Astrocyte of the cerebellum (primary cell): ENCODE results near the gene PDHX.

Experiments used
- DNase-seq: peaks from one replicate; pipeline ENCODE4 v3.0.0-alpha.2; 2011; ENCODE audit warnings: low read depth
- H3K4me3 ChIP-seq: 2 replicates; pipeline ENCODE4 v1.5.1; 2011; ENCODE audit warnings: mild to moderate bottlenecking, low read depth, low read length, moderate library complexity
- in situ Hi-C: cut with HindIII; loops from 2 replicates; pipeline ENCODE4 v1.10.0; 2017; ENCODE audit warnings: low sequenced_read_pairs
- TF ChIP-seq, protein P1 (sequence below): IDR thresholded peaks from 2 replicates; pipeline ENCODE4 v1.5.1; 2012; ENCODE audit warnings: low read length, low read depth, moderate library complexity, mild to moderate bottlenecking; ENCODE audit errors: missing control alignments

The PDHX gene

DNA sequence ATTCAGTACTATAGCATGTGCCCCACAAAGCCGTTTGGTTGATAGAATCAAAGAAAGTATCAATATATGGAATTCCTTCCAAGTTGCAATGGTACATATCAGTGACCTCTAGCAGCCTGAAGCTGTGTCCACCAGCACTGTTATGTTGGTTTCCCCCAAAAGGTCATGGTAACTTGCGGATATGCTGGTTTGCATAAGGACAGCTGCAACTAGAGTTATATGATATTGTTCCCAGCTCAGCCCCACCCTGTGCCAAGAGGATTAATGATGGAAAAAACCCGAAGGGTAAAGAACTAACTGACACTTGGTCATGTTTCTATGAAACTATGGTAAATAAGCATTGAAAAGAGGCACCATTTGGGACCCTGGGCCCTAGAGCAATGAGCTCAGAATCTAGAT is 93.5 kb downstream of the PDHX start:
- no peak overlapping the region for H3K4me3 ChIP-seq
- TF ChIP-seq, protein P1, sequence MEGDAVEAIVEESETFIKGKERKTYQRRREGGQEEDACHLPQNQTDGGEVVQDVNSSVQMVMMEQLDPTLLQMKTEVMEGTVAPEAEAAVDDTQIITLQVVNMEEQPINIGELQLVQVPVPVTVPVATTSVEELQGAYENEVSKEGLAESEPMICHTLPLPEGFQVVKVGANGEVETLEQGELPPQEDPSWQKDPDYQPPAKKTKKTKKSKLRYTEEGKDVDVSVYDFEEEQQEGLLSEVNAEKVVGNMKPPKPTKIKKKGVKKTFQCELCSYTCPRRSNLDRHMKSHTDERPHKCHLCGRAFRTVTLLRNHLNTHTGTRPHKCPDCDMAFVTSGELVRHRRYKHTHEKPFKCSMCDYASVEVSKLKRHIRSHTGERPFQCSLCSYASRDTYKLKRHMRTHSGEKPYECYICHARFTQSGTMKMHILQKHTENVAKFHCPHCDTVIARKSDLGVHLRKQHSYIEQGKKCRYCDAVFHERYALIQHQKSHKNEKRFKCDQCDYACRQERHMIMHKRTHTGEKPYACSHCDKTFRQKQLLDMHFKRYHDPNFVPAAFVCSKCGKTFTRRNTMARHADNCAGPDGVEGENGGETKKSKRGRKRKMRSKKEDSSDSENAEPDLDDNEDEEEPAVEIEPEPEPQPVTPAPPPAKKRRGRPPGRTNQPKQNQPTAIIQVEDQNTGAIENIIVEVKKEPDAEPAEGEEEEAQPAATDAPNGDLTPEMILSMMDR, result no peak
- in situ Hi-C loops, result loop anchor here (5.0 kb wide), 1 partner anchor 42 kb away; no protein-coding TSS in a partner anchor
- no peak for DNase-seq

DNA sequence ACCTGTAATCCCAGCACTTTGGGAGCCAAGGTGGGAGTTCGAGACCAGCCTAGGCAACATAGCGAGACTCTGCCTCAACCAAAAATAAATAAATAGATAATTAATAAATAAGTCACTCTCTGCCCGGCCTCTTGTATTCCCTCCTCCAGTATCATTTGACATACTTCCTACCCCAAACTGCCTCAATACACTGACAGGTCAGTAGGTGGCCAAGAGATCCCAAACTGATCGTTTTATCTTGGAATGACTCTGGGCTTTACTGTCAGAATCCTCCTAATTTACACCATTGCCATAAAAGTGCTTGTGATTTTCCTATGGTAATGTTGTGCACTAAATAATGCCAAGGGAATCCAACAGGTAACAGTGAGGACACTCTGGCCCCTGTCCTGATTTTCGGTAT is 94.2 kb downstream of the PDHX start:
- TF ChIP-seq, protein P1, result no peak
- in situ Hi-C loops, result no loop called here
- H3K4me3 ChIP-seq, result no peak overlapping the region
- no peak for DNase-seq

DNA sequence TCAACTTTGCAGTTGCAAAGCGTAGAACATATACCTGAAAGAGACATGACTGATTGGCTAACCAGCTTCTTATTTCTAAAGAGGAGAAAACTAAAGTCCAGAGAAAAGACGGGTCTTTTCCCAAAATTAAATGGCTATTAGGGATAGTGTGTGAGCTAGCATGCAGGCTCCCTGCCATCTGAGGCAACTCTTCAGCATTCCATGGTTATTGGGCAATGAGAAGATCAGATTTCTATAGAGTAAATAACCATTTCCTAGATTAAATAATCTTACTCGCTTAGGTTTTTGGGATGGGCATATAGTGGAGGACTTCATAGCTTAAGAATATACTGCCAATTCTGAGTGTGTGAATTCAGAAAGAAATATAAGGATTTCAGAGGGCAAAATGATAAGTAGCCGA is 95.0 kb downstream of the PDHX start:
- TF ChIP-seq, protein P1, result no peak
- in situ Hi-C loops, result no loop called here
- DNase-seq, result no peak
- no peak overlapping the region for H3K4me3 ChIP-seq

DNA sequence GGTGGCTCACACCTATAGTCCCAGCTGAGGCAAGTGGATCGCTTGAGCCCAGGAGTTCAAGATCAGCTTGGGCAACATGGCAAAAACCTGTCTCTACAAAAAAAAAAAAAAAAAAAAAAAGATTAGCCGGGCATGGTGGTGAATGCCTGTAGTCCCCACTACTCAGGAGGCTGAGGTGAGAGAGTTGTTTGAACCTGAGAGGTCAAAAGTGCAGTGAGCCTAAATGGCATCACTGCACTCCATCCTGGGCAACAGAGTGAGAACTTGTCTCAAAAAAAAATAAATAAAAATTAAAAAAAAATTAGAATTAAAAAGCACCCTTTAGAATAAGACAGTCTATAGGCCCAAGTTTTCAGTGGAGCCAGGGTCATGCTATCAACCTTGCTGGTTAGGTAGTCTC is 95.5 kb downstream of the PDHX start:
- TF ChIP-seq, protein P1, result no peak
- H3K4me3 ChIP-seq, result no peak overlapping the region
- in situ Hi-C loops, result no loop called here
- DNase-seq, result no peak

DNA sequence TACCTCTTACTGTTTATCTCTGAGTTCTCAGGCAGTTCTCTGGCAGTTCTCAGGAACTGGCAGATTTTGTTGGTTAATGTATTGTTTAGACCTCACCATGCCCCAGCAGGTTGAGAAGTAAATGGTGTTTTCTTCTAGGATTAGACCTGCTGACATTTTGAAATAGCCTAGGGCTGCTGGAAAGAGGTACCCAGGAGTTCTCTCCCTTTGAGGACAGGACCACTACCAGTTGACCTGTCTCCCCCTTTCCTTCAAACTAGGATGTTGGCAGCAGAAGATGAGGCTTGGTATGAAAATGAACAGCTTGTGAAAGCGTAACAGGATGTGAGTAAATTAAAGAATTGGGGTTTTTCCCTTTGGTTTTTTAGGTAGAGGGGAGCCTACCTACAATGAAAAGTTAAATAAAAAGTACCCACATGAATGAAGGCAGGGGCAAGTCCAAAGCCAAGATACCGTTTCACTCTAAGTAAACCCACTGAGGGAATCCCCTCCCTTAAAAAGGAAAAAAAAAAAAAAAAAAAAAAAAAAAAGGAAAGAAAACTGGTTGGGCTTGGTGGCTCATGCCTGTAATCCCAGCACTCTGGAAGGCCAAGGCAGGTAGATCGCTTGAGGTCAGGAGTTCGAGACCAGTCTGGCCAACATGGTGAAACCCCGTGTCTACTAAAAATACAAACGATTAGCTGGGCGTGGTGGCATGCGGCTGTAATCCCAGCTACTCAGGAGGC is 96.2 kb downstream of the PDHX start:
- DNase-seq, result no peak
- TF ChIP-seq, protein P1, result no peak
- H3K4me3 ChIP-seq, result no peak overlapping the region

DNA sequence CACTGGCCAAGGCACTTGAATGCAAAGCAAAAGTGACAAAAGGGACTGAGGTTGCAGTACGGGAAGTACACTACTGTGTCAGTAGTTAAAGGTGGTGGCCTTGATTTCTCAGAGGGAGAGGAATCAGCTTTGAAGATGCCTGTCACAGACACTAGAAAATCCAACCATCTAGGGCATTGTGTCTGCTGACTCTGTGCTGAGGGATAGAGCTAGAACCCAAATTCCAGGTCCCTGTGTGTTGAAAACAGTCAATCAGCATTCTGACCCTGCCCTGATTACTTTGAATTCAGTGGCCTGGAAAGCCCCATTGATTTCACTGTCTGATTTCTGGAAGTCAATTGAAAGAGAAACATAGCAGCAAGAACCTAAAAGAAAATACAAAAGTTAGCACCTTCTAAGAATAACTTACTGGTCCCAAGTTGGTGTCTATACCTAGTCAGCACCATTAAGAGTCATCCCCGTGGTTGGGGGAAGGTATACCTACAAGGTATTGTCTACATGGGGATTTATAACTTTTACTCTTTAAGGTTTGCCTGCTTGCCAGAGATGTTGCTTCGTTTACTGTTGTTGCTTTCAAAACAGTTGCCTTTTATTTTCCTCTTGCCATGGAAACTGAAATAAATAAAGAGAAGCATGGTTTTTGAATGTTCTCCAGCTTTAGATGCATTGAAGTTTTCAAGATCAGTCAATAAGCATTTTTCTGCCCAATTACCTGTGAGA is 97.3 kb downstream of the PDHX start:
- TF ChIP-seq, protein P1, result no peak
- peak; percentile 31 for DNase-seq
- no peak overlapping the region for H3K4me3 ChIP-seq
- in situ Hi-C loops, result no loop called here

More for the DNA sequence above, 96.2 kb downstream of the PDHX start:
- in situ Hi-C loops, result no loop called here
